B cell (primary cell): ENCODE data around the gene OR2T8. TPM values are rescaled to one million over a fixed set of nuclear protein-coding genes. Genes with fewer than 3 reads are reported as not detected.

Experiments used
- ATAC-seq: fragments of 200-7000 bp; cut with Tn5 transposase; one replicate; pipeline ENCODE4 v1.10.0; 2021; ENCODE audit warnings: low read depth, mild to moderate bottlenecking, moderate number of reproducible peaks, moderate library complexity
- CTCF ChIA-PET: fragments of 350-600 bp; sonication (Branson Sonifier 250); formaldehyde crosslinking; loops from one replicate; lab custom pipeline; 2021; ENCODE audit warnings: antibody characterized with exemption, inconsistent platforms; lab: Charles Lee
- POLR2A ChIA-PET: fragments of 350-600 bp; sonication (Branson Sonifier 250); formaldehyde crosslinking; loops from one replicate; lab custom pipeline; 2021; ENCODE audit warnings: antibody characterized with exemption; lab: Charles Lee
- DNase-seq: peaks from one replicate; pipeline ENCODE4 v3.0.0; 2013
- H2AFZ ChIP-seq: 2 replicates; pipeline ENCODE4 v1.6.1; 2012; ENCODE audit warnings: mild to moderate bottlenecking, low read depth, low read length; ENCODE audit not compliant: insufficient read depth, poor library complexity, severe bottlenecking
- H3K27ac ChIP-seq, 2 donors: 1 replicate in 1 of 2; 2 replicates in 1 of 2; pipeline ENCODE4 v1.5.1; 2012 to 2013; ENCODE audit warnings: low read length in 2 of 2, mild to moderate bottlenecking in 2 of 2, moderate library complexity in 1 of 2
- H3K27me3 ChIP-seq, 4 experiments: fragments of 200-600 bp in 1 of 4; sonication (generic) in 1 of 4; replicated peaks in 1 of 4; 1 replicate in 2 of 4; 2 replicates in 2 of 4; pipeline versions ENCODE4 v1.6.1 to v1.7.0; 2013 to 2016; ENCODE audit warnings: low read length in 3 of 4, mild to moderate bottlenecking in 2 of 4, mixed read lengths in 1 of 4, moderate library complexity in 1 of 4; ENCODE audit not compliant: insufficient read depth in 4 of 4, control insufficient read depth in 3 of 4; ENCODE audit errors: control extremely low read depth in 1 of 4
- H3K36me3 ChIP-seq, 2 experiments: replicated peaks in 1 of 2; 1 replicate in 1 of 2; 2 replicates in 1 of 2; pipeline versions ENCODE4 v1.6.1 to v1.7.1; 2013; ENCODE audit warnings: low read length in 1 of 2; ENCODE audit not compliant: insufficient read depth in 2 of 2, control insufficient read depth in 1 of 2; ENCODE audit errors: control extremely low read depth in 1 of 2, extremely low read depth in 1 of 2
- H3K4me1 ChIP-seq, 2 donors: fragments of 200-600 bp in 1 of 2; sonication (generic) in 1 of 2; 1 replicate in 1 of 2; 2 replicates in 1 of 2; pipeline versions ENCODE4 v1.5.1 to v1.6.1; 2013 to 2017; ENCODE audit warnings: low read length in 2 of 2; ENCODE audit not compliant: control insufficient read depth in 2 of 2, insufficient read depth in 2 of 2
- H3K4me2 ChIP-seq: replicated peaks from 2 replicates; pipeline ENCODE3; 2012; ENCODE audit warnings: mild to moderate bottlenecking, low read depth, low read length; ENCODE audit not compliant: poor library complexity, severe bottlenecking
- H3K4me3 ChIP-seq, 5 experiments: fragments of 200-600 bp in 1 of 5; sonication (generic) in 1 of 5; 1 replicate in 3 of 5; 2 replicates in 2 of 5; pipeline versions ENCODE4 v1.5.1 to v1.7.0; 2011 to 2016; ENCODE audit warnings: low read length in 4 of 5, mild to moderate bottlenecking in 4 of 5, low read depth in 2 of 5, control low read depth in 1 of 5, moderate library complexity in 1 of 5; ENCODE audit not compliant: insufficient read depth in 1 of 5; ENCODE audit errors: control extremely low read depth in 1 of 5, extremely low read depth in 1 of 5
- H3K79me2 ChIP-seq: fragments of 200-600 bp; sonication (generic); one replicate; pipeline ENCODE4 v1.6.0; 2016; ENCODE audit warnings: low read length; ENCODE audit not compliant: control insufficient read depth, insufficient read depth
- H3K9ac ChIP-seq: fragments of 200-600 bp; sonication (generic); 2 replicates; pipeline ENCODE4 v1.6.1; 2017; ENCODE audit warnings: mild to moderate bottlenecking, low read length, moderate library complexity
- H3K9me3 ChIP-seq, 3 donors: one replicate each; pipeline versions ENCODE4 v1.6.1 to v1.7.1; 2013; ENCODE audit warnings: low read length in 2 of 3; ENCODE audit not compliant: control insufficient read depth in 2 of 3, insufficient read depth in 1 of 3; ENCODE audit errors: control extremely low read depth in 1 of 3
- H4K20me1 ChIP-seq: 2 replicates; pipeline ENCODE4 v1.6.0; 2012; ENCODE audit warnings: mild to moderate bottlenecking, low read length; ENCODE audit not compliant: insufficient read depth, control insufficient read depth, poor library complexity, severe bottlenecking
- H3K27ac Mint-ChIP-seq: one replicate; pipeline ENCODE4 v1.8.0; 2021; ENCODE audit warnings: mixed read lengths
- H3K27me3 Mint-ChIP-seq: one replicate; pipeline ENCODE4 v1.8.0; 2021; ENCODE audit warnings: mixed read lengths
- H3K4me1 Mint-ChIP-seq: one replicate; pipeline ENCODE4 v1.8.0; 2021; ENCODE audit warnings: mixed read lengths
- H3K4me3 Mint-ChIP-seq: one replicate; pipeline ENCODE4 v1.8.0; 2021; ENCODE audit warnings: mixed read lengths
- H3K9me3 Mint-ChIP-seq: one replicate; pipeline ENCODE4 v1.8.0; 2022; ENCODE audit warnings: mixed read lengths; ENCODE audit not compliant: insufficient read depth
- EZH2 ChIP-seq: IDR thresholded peaks from 2 replicates; pipeline ENCODE4 v1.6.1; 2012; ENCODE audit warnings: borderline replicate concordance, low read depth, mild to moderate bottlenecking, moderate library complexity, low read length; ENCODE audit not compliant: insufficient read depth, poor library complexity, severe bottlenecking
- WGBS: methylation state at CpG from one replicate; pipeline ENCODE4 v1.1.5; 2013; ENCODE audit warnings: missing lambda C conversion rate; ENCODE audit not compliant: insufficient coverage; 5-methylcytosine and 5-hydroxymethylcytosine counted together
- intact Hi-C: fragments of 100-400 bp; cut with micrococcal nuclease; formaldehyde crosslinking; loops from one replicate; pipeline ENCODE4 v1.10.0; 2022
- polyA plus RNA-seq: library from polyadenylated mRNA; depleted of rRNA; stranded (reverse); fragments of >200 nt; gene quantifications from 2 replicates; pipeline ENCODE4 v1.2.3, GENCODE V29; 2012
- total RNA-seq, 2 donors: library from RNA; stranded (reverse); fragments of 120-200 nt in 1 of 2; gene quantifications; 1 replicate in 1 of 2; 2 replicates in 1 of 2; pipeline versions ENCODE4 v1.2.3 to v1.2.4, GENCODE V29; 2013 to 2022
- TF ChIP-seq, protein P1 (sequence below): fragments of 200-600 bp; IDR thresholded peaks from one replicate; pipeline ENCODE4 v1.8.0; 2022; ENCODE audit warnings: antibody characterized with exemption, mild to moderate bottlenecking

OR2T8 gene
- total and polyA plus RNA-seq, 2 donors (not counting 1 experiment from before 2014, with no cell fraction given), result 0.67 TPM; not detected in 1

DNA sequence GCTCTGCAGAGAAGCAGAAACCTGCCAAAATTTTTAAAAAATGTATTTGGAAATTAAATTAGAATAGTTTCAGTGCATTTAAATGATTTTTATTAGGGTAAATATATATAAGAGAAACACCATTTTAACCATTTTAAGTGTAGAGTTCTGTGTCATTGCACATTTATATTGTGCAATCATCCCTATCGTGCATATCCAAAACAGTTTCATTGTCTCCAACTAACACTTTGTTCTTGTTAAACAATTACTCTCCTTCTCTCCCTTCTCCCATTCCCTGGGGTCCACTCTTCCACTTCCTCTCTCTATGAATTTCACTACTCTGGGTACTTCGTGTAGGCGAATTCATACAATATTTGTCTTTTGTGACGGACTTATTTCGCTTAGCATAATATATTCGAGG, 22.6 kb downstream of the OR2T8 start:
- no peaks in the 10 kb centered on the region for H3K27me3 ChIP-seq
- H3K4me1 ChIP-seq, result no peaks in the 10 kb centered on the region
- H3K4me3 Mint-ChIP-seq, result no peak overlapping the region
- H3K36me3 ChIP-seq, result no peaks in the 10 kb centered on the region
- DNase-seq, result no peak
- no peak overlapping the region for H3K4me3 ChIP-seq
- ChIA-PET CTCF (no interaction called here), POLR2A (no interaction called here)
- intact Hi-C loops, result no loop called here
- H3K4me2 ChIP-seq, result no peak overlapping the region
- no peak for ATAC-seq
- peaks cover 3% of the 10 kb centered on the region for H3K27me3 Mint-ChIP-seq
- 94% methylated on average over 3 of the region's 6 CpGs for WGBS
- H3K79me2 ChIP-seq, result no peaks in the 10 kb centered on the region
- no peaks in the 10 kb centered on the region for H3K9me3 ChIP-seq
- no peaks in the 10 kb centered on the region for H4K20me1 ChIP-seq
- H3K4me1 Mint-ChIP-seq, result no peaks in the 10 kb centered on the region
- H3K27ac Mint-ChIP-seq, result no peak overlapping the region
- no peak overlapping the region for H3K27ac ChIP-seq
- H3K9me3 Mint-ChIP-seq, result peaks cover 3% of the 10 kb centered on the region
- TF ChIP-seq, protein P1, sequence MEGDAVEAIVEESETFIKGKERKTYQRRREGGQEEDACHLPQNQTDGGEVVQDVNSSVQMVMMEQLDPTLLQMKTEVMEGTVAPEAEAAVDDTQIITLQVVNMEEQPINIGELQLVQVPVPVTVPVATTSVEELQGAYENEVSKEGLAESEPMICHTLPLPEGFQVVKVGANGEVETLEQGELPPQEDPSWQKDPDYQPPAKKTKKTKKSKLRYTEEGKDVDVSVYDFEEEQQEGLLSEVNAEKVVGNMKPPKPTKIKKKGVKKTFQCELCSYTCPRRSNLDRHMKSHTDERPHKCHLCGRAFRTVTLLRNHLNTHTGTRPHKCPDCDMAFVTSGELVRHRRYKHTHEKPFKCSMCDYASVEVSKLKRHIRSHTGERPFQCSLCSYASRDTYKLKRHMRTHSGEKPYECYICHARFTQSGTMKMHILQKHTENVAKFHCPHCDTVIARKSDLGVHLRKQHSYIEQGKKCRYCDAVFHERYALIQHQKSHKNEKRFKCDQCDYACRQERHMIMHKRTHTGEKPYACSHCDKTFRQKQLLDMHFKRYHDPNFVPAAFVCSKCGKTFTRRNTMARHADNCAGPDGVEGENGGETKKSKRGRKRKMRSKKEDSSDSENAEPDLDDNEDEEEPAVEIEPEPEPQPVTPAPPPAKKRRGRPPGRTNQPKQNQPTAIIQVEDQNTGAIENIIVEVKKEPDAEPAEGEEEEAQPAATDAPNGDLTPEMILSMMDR, result no peak
- no peak for TF ChIP-seq EZH2
- H2AFZ ChIP-seq, result no peak overlapping the region
- H3K9ac ChIP-seq, result no peak overlapping the region

DNA sequence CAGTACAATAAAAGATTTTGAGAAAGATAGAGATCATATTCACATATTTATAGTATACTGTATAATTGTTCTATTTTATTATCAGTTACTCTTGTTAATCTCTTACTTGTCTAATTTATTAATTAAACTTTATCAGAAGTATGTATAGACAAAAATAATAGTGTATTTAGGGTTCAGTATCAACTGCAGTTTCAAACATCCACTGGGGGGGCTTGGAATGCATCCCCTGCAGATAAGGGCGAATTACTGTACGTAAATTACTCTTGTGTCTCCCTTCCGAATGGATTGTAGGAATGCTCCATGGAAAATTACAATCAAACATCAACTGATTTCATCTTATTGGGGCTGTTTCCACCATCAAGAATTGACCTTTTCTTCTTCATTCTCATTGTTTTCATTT, 28.5 kb downstream of the OR2T8 start, which contains the start of gene OR2L8:
Gene OR2L8, plus strand, starts transcription at position 301 of the 400 bp plus-strand sequence. Its CDS starts 0 bp downstream, at position 301.
- Mint-ChIP-seq H3K9me3 (peaks cover 3% of the 10 kb centered on the region), H3K27me3 (no peaks in the 10 kb centered on the region)

More for the DNA sequence above, 28.5 kb downstream of the OR2T8 start, which contains the start of gene OR2L8:
- Histone ChIP-seq H3K4me1 (no peaks in the 10 kb centered on the region), H3K36me3 (no peaks in the 10 kb centered on the region), H3K9me3 (peaks cover 0 to 2% (median 0%) of the 10 kb centered on the region in 3 donors), H3K27me3 (no peaks in the 10 kb centered on the region), H4K20me1 (no peaks in the 10 kb centered on the region), H3K79me2 (no peaks in the 10 kb centered on the region), H3K4me2 (no peak within 1 kb of the TSS), H2AFZ (no peak within 1 kb of the TSS), H3K27ac (no peak within 1 kb of the TSS), H3K9ac (no peak within 1 kb of the TSS), H3K4me3 (no peak within 1 kb of the TSS)
- no peak for DNase-seq
- TF ChIP-seq EZH2, result no peak
- TF ChIP-seq, protein P1, result no peak
- Mint-ChIP-seq H3K4me3 (no peak within 1 kb of the TSS), H3K27ac (no peak within 1 kb of the TSS), H3K4me1 (no peaks in the 10 kb centered on the region)
- intact Hi-C loops, result no loop called here
- ChIA-PET CTCF (no interaction called here), POLR2A (no interaction called here)
- 93% methylated on average over 3 of the region's 3 CpGs for WGBS
- no peak for ATAC-seq
